Femur (tissue), 1 donor: Measurements from ENCODE around the gene SDCBP2.

Experiments used
- DNase-seq: peaks from one replicate; pipeline ENCODE4 v3.0.0-alpha.2; 2017

The SDCBP2 gene

GRCh38 chr20:1294497-1294896, 34.4 kb downstream of the SDCBP2 start:
- DNase-seq, result no peak

GRCh38 chr20:1293641-1294379, 35.1 kb downstream of the SDCBP2 start:
- DNase-seq, result no peak

- no peak for DNase-seq
Observed at GRCh38 chr20:1292620-1293019, 36.3 kb downstream of the SDCBP2 start.

GRCh38 chr20:1291191-1291741, 37.7 kb downstream of the SDCBP2 start:
- DNase-seq, result peak; percentile 41

- no peak for DNase-seq
Observed at GRCh38 chr20:1287787-1288569, 41.0 kb downstream of the SDCBP2 start.

- no peak for DNase-seq
Observed at GRCh38 chr20:1287306-1287705, 41.6 kb downstream of the SDCBP2 start.

- no peak for DNase-seq
Observed at GRCh38 chr20:1286267-1287024, 42.5 kb downstream of the SDCBP2 start.

- peak; percentile 9 for DNase-seq
Observed at GRCh38 chr20:1283522-1284510, 45.1 kb downstream of the SDCBP2 start.

GRCh38 chr20:1282966-1283365, 46.0 kb downstream of the SDCBP2 start:
- DNase-seq, result peak; percentile 3

GRCh38 chr20:1281279-1282057, 47.5 kb downstream of the SDCBP2 start:
- DNase-seq, result peak; percentile 8

- DNase-seq, result peak; percentile 8
Observed at GRCh38 chr20:1280195-1281102, 48.5 kb downstream of the SDCBP2 start.

- DNase-seq, result no peak
Observed at GRCh38 chr20:1278993-1279392, 49.9 kb downstream of the SDCBP2 start.

- DNase-seq, result peak; percentile 4
Observed at GRCh38 chr20:1277529-1278322, 51.2 kb downstream of the SDCBP2 start.

- peak; percentile 2 for DNase-seq
Observed at GRCh38 chr20:1275919-1276318, 53.0 kb downstream of the SDCBP2 start.

GRCh38 chr20:1274485-1275311, 54.2 kb downstream of the SDCBP2 start:
- DNase-seq, result peak; percentile 10

GRCh38 chr20:1273366-1273765, 55.6 kb downstream of the SDCBP2 start:
- DNase-seq, result peak; percentile 12

- peak; percentile 33 for DNase-seq
Observed at GRCh38 chr20:1272368-1273100, 56.4 kb downstream of the SDCBP2 start.
